ENCODE data around the gene PNMA8A.

PNMA8A gene

GRCh38 chr19:46484656-46485055 is 13.3 kb upstream of the PNMA8A start:
- peaks cover 35% of the 10 kb centered on the region for H3K27me3 Mint-ChIP-seq
- peaks cover 21% of the 10 kb centered on the region for H3K4me1 Mint-ChIP-seq (ENCODE audit: low read depth)
- no peaks in the 10 kb centered on the region for H3K36me3 Mint-ChIP-seq
- no peak overlapping the region for H3K27ac Mint-ChIP-seq
- H3K4me3 Mint-ChIP-seq = no peak overlapping the region
- no peaks in the 10 kb centered on the region for H3K9me3 Mint-ChIP-seq (ENCODE audit: low read depth)

GRCh38 chr19:46482631-46483030 is 11.3 kb upstream of the PNMA8A start:
- Mint-ChIP-seq H3K36me3 (no peaks in the 10 kb centered on the region), H3K9me3 (ENCODE audit: low read depth) (no peaks in the 10 kb centered on the region), H3K27ac (no peak overlapping the region), H3K4me3 (no peak overlapping the region), H3K4me1 (ENCODE audit: low read depth) (peaks cover 11% of the 10 kb centered on the region), H3K27me3 (peaks cover 27% of the 10 kb centered on the region)

- peaks cover 7% of the 10 kb centered on the region for H3K4me1 Mint-ChIP-seq (ENCODE audit: low read depth)
- H3K4me3 Mint-ChIP-seq = no peak overlapping the region
- H3K36me3 Mint-ChIP-seq = no peaks in the 10 kb centered on the region
- H3K27ac Mint-ChIP-seq = peak overlapping the region; percentile 22
- H3K9me3 Mint-ChIP-seq (ENCODE audit: low read depth) = no peaks in the 10 kb centered on the region
- peaks cover 23% of the 10 kb centered on the region for H3K27me3 Mint-ChIP-seq
Observed at GRCh38 chr19:46481947-46482346, 10.6 kb upstream of the PNMA8A start.

- Mint-ChIP-seq H3K9me3 (ENCODE audit: low read depth) (no peaks in the 10 kb centered on the region), H3K36me3 (no peaks in the 10 kb centered on the region), H3K4me3 (no peak overlapping the region), H3K4me1 (ENCODE audit: low read depth) (peaks cover 2% of the 10 kb centered on the region), H3K27me3 (peaks cover 17% of the 10 kb centered on the region), H3K27ac (no peak overlapping the region)
Observed at GRCh38 chr19:46481223-46481848, 10.0 kb upstream of the PNMA8A start.

GRCh38 chr19:46480415-46480814 is 9.1 kb upstream of the PNMA8A start:
- no peaks in the 10 kb centered on the region for H3K36me3 Mint-ChIP-seq
- H3K4me1 Mint-ChIP-seq (ENCODE audit: low read depth) = peaks cover 2% of the 10 kb centered on the region
- H3K9me3 Mint-ChIP-seq (ENCODE audit: low read depth) = no peaks in the 10 kb centered on the region
- peaks cover 14% of the 10 kb centered on the region for H3K27me3 Mint-ChIP-seq
- H3K4me3 Mint-ChIP-seq = no peak overlapping the region
- no peak overlapping the region for H3K27ac Mint-ChIP-seq

- no peaks in the 10 kb centered on the region for H3K36me3 Mint-ChIP-seq
- H3K27ac Mint-ChIP-seq = no peak overlapping the region
- H3K4me3 Mint-ChIP-seq = no peak overlapping the region
- H3K27me3 Mint-ChIP-seq = peaks cover 17% of the 10 kb centered on the region
- no peaks in the 10 kb centered on the region for H3K9me3 Mint-ChIP-seq (ENCODE audit: low read depth)
- peaks cover 2% of the 10 kb centered on the region for H3K4me1 Mint-ChIP-seq (ENCODE audit: low read depth)
Observed at GRCh38 chr19:46478356-46478986, 7.1 kb upstream of the PNMA8A start.

- Mint-ChIP-seq H3K27ac (no peak overlapping the region), H3K27me3 (peaks cover 31% of the 10 kb centered on the region), H3K4me3 (no peak overlapping the region), H3K4me1 (ENCODE audit: low read depth) (peaks cover 3% of the 10 kb centered on the region), H3K9me3 (ENCODE audit: low read depth) (no peaks in the 10 kb centered on the region), H3K36me3 (no peaks in the 10 kb centered on the region)
Observed at GRCh38 chr19:46475986-46476385, 4.6 kb upstream of the PNMA8A start.

- no peak overlapping the region for H3K4me3 Mint-ChIP-seq
- no peak overlapping the region for H3K27ac Mint-ChIP-seq
- peaks cover 3% of the 10 kb centered on the region for H3K4me1 Mint-ChIP-seq (ENCODE audit: low read depth)
- no peaks in the 10 kb centered on the region for H3K36me3 Mint-ChIP-seq
- H3K9me3 Mint-ChIP-seq (ENCODE audit: low read depth) = no peaks in the 10 kb centered on the region
- peaks cover 27% of the 10 kb centered on the region for H3K27me3 Mint-ChIP-seq
Observed at GRCh38 chr19:46474211-46474610, 2.8 kb upstream of the PNMA8A start.

GRCh38 chr19:46472592-46472991 is 1.2 kb upstream of the PNMA8A start:
- Mint-ChIP-seq H3K27me3 (peaks cover 27% of the 10 kb centered on the region), H3K36me3 (no peaks in the 10 kb centered on the region), H3K9me3 (ENCODE audit: low read depth) (no peaks in the 10 kb centered on the region), H3K4me3 (no peak overlapping the region), H3K27ac (no peak overlapping the region), H3K4me1 (ENCODE audit: low read depth) (peaks cover 1% of the 10 kb centered on the region)

- Mint-ChIP-seq H3K27me3 (peaks cover 27% of the 10 kb centered on the region), H3K4me3 (no peak overlapping the region), H3K27ac (no peak overlapping the region), H3K9me3 (ENCODE audit: low read depth) (no peaks in the 10 kb centered on the region), H3K36me3 (no peaks in the 10 kb centered on the region), H3K4me1 (ENCODE audit: low read depth) (peaks cover 1% of the 10 kb centered on the region)
Observed at GRCh38 chr19:46471811-46472543, 614 bp upstream of the PNMA8A start.

GRCh38 chr19:46470376-46470775 is 987 bp downstream of the PNMA8A start:
- no peaks in the 10 kb centered on the region for H3K9me3 Mint-ChIP-seq (ENCODE audit: low read depth)
- H3K4me3 Mint-ChIP-seq = no peak overlapping the region
- no peak overlapping the region for H3K27ac Mint-ChIP-seq
- peaks cover 1% of the 10 kb centered on the region for H3K4me1 Mint-ChIP-seq (ENCODE audit: low read depth)
- no peaks in the 10 kb centered on the region for H3K36me3 Mint-ChIP-seq
- peaks cover 26% of the 10 kb centered on the region for H3K27me3 Mint-ChIP-seq

GRCh38 chr19:46469541-46470185 is 1.7 kb downstream of the PNMA8A start:
- H3K27me3 Mint-ChIP-seq = peaks cover 27% of the 10 kb centered on the region

GRCh38 chr19:46466536-46467196 is 4.7 kb downstream of the PNMA8A start:
- Mint-ChIP-seq H3K27ac (no peak overlapping the region), H3K4me1 (ENCODE audit: low read depth) (no peaks in the 10 kb centered on the region), H3K27me3 (peaks cover 7% of the 10 kb centered on the region), H3K9me3 (ENCODE audit: low read depth) (no peaks in the 10 kb centered on the region), H3K4me3 (no peak overlapping the region), H3K36me3 (no peaks in the 10 kb centered on the region)

More at GRCh38 chr19:46469541-46470185, 1.7 kb downstream of the PNMA8A start:
- Mint-ChIP-seq H3K4me3 (no peak overlapping the region), H3K4me1 (ENCODE audit: low read depth) (peaks cover 1% of the 10 kb centered on the region), H3K9me3 (ENCODE audit: low read depth) (no peaks in the 10 kb centered on the region), H3K36me3 (no peaks in the 10 kb centered on the region), H3K27ac (no peak overlapping the region)

- Mint-ChIP-seq H3K4me1 (ENCODE audit: low read depth) (no peaks in the 10 kb centered on the region), H3K4me3 (no peak overlapping the region), H3K9me3 (ENCODE audit: low read depth) (no peaks in the 10 kb centered on the region), H3K27me3 (peaks cover 9% of the 10 kb centered on the region), H3K27ac (no peak overlapping the region), H3K36me3 (no peaks in the 10 kb centered on the region)
Observed at GRCh38 chr19:46463516-46463915, 7.8 kb downstream of the PNMA8A start.

- Mint-ChIP-seq H3K27ac (no peak overlapping the region), H3K4me1 (ENCODE audit: low read depth) (no peaks in the 10 kb centered on the region), H3K9me3 (ENCODE audit: low read depth) (no peaks in the 10 kb centered on the region), H3K36me3 (no peaks in the 10 kb centered on the region), H3K27me3 (peaks cover 12% of the 10 kb centered on the region), H3K4me3 (no peak overlapping the region)
Observed at GRCh38 chr19:46461537-46461936, 9.8 kb downstream of the PNMA8A start.

All from activated naive CD8-positive, alpha-beta T cell (primary cell).